DMS79 (cell line): ENCODE results near the gene PLK2.

Experiments used
- DNase-seq: peaks from one replicate; lab custom pipeline; 2025; lab: John Stamatoyannopoulos, UW

The PLK2 gene

GRCh38 chr5:58477760-58478376 is 18.0 kb upstream of the PLK2 start:
- DNase-seq, result no peak

- DNase-seq, result no peak
Observed at GRCh38 chr5:58475404-58475803, 15.5 kb upstream of the PLK2 start.

GRCh38 chr5:58469896-58470295 is 10.0 kb upstream of the PLK2 start:
- DNase-seq, result no peak

- no peak for DNase-seq
Observed at GRCh38 chr5:58466939-58467338, 7.1 kb upstream of the PLK2 start.

GRCh38 chr5:58462623-58463230 is 2.8 kb upstream of the PLK2 start:
- DNase-seq, result no peak

GRCh38 chr5:58462154-58462553 is 2.3 kb upstream of the PLK2 start:
- no peak for DNase-seq

GRCh38 chr5:58460732-58461286 is 923 bp upstream of the PLK2 start:
- DNase-seq, result peak; percentile 30

GRCh38 chr5:58459146-58460001 is 512 bp downstream of the PLK2 start:
- DNase-seq, result no peak

GRCh38 chr5:58458743-58459145 is 1.1 kb downstream of the PLK2 start:
- DNase-seq, result no peak

- DNase-seq, result no peak
Observed at GRCh38 chr5:58458141-58458742, 1.6 kb downstream of the PLK2 start.

- DNase-seq, result no peak
Observed at GRCh38 chr5:58457050-58457449, 2.8 kb downstream of the PLK2 start.

GRCh38 chr5:58456486-58456885 is 3.4 kb downstream of the PLK2 start:
- DNase-seq, result no peak

GRCh38 chr5:58456026-58456425 is 3.9 kb downstream of the PLK2 start:
- no peak for DNase-seq

GRCh38 chr5:58455480-58455879 is 4.4 kb downstream of the PLK2 start:
- no peak for DNase-seq

GRCh38 chr5:58455066-58455465 is 4.8 kb downstream of the PLK2 start:
- DNase-seq, result no peak

- no peak for DNase-seq
Observed at GRCh38 chr5:58454025-58454424, 5.9 kb downstream of the PLK2 start.

GRCh38 chr5:58453306-58453705 is 6.6 kb downstream of the PLK2 start:
- no peak for DNase-seq

GRCh38 chr5:58452566-58453258 is 7.2 kb downstream of the PLK2 start:
- DNase-seq, result no peak

GRCh38 chr5:58451732-58452565 is 7.9 kb downstream of the PLK2 start:
- no peak for DNase-seq

GRCh38 chr5:58450811-58451629 is 8.9 kb downstream of the PLK2 start:
- DNase-seq, result no peak
